ENCODE results near the gene DSCAM. TPM values are rescaled to one million over a fixed set of nuclear protein-coding genes. Genes with fewer than 3 reads are reported as not detected.

The DSCAM gene
- total RNA-seq, 1 donor from 2014 or later, result not detected

- TF ChIP-seq POLR2AphosphoS5 (IDR thresholded peaks at IDR 0.05; ENCODE audit: insufficient read depth in 1 of 2, low read depth in 1 of 2) (no peak), CTCF (IDR thresholded peaks at IDR 0.05) (no peak), POLR2A (IDR thresholded peaks at IDR 0.05) (no peak)
- Histone ChIP-seq H3K4me3 (no peak overlapping the region), H3K27me3 (no peaks in the 10 kb centered on the region), H3K36me3 (no peaks in the 10 kb centered on the region), H3K9me3 (no peaks in the 10 kb centered on the region), H3K4me1 (no peaks in the 10 kb centered on the region), H3K27ac (no peak overlapping the region)
- intact Hi-C loops (cut with DNase I), result no loop called here
- DNase-seq (ENCODE audit: extremely low spot score in 2 of 2), result no peak
Observed at GRCh38 chr21:40345711-40346321, 501.1 kb downstream of the DSCAM start.

GRCh38 chr21:40340357-40340756 is 506.6 kb downstream of the DSCAM start:
- Histone ChIP-seq H3K27me3 (no peaks in the 10 kb centered on the region), H3K4me3 (no peak overlapping the region), H3K27ac (no peak overlapping the region), H3K4me1 (no peaks in the 10 kb centered on the region), H3K36me3 (no peaks in the 10 kb centered on the region), H3K9me3 (no peaks in the 10 kb centered on the region)
- DNase-seq (ENCODE audit: extremely low spot score in 2 of 2), result no peak
- intact Hi-C loops (cut with DNase I), result no loop called here
- TF ChIP-seq POLR2A (IDR thresholded peaks at IDR 0.05) (no peak), CTCF (IDR thresholded peaks at IDR 0.05) (no peak), POLR2AphosphoS5 (IDR thresholded peaks at IDR 0.05; ENCODE audit: insufficient read depth in 1 of 2, low read depth in 1 of 2) (no peak)

GRCh38 chr21:40339050-40339449 is 507.9 kb downstream of the DSCAM start:
- no peaks in the 10 kb centered on the region for H3K9me3 ChIP-seq
- no peak overlapping the region for H3K27ac ChIP-seq
- no peaks in the 10 kb centered on the region for H3K4me1 ChIP-seq
- TF ChIP-seq CTCF (IDR thresholded peaks at IDR 0.05) (no peak), POLR2AphosphoS5 (IDR thresholded peaks at IDR 0.05; ENCODE audit: insufficient read depth in 1 of 2, low read depth in 1 of 2) (no peak), POLR2A (IDR thresholded peaks at IDR 0.05) (no peak)
- no peaks in the 10 kb centered on the region for H3K27me3 ChIP-seq
- no peak for DNase-seq (ENCODE audit: extremely low spot score in 2 of 2)
- no peaks in the 10 kb centered on the region for H3K36me3 ChIP-seq
- no peak overlapping the region for H3K4me3 ChIP-seq
- intact Hi-C loops (cut with DNase I), result no loop called here

- Histone ChIP-seq H3K36me3 (no peaks in the 10 kb centered on the region), H3K27ac (no peak overlapping the region), H3K9me3 (no peaks in the 10 kb centered on the region), H3K4me3 (no peak overlapping the region), H3K27me3 (no peaks in the 10 kb centered on the region), H3K4me1 (no peaks in the 10 kb centered on the region)
- DNase-seq (ENCODE audit: extremely low spot score in 2 of 2), result no peak
- intact Hi-C loops (cut with DNase I), result no loop called here
- TF ChIP-seq POLR2AphosphoS5 (IDR thresholded peaks at IDR 0.05; ENCODE audit: insufficient read depth in 1 of 2, low read depth in 1 of 2) (no peak), POLR2A (IDR thresholded peaks at IDR 0.05) (no peak), CTCF (IDR thresholded peaks at IDR 0.05) (no peak)
Observed at GRCh38 chr21:40337981-40338380, 509.0 kb downstream of the DSCAM start.

GRCh38 chr21:40335704-40336103 is 511.3 kb downstream of the DSCAM start:
- H3K27me3 ChIP-seq, result no peaks in the 10 kb centered on the region
- H3K4me3 ChIP-seq, result no peak overlapping the region
- H3K36me3 ChIP-seq, result no peaks in the 10 kb centered on the region
- H3K9me3 ChIP-seq, result no peaks in the 10 kb centered on the region
- intact Hi-C loops (cut with DNase I), result no loop called here
- DNase-seq (ENCODE audit: extremely low spot score in 2 of 2), result no peak
- TF ChIP-seq POLR2AphosphoS5 (IDR thresholded peaks at IDR 0.05; ENCODE audit: insufficient read depth in 1 of 2, low read depth in 1 of 2) (no peak), POLR2A (IDR thresholded peaks at IDR 0.05) (no peak), CTCF (IDR thresholded peaks at IDR 0.05) (no peak)
- H3K27ac ChIP-seq, result no peak overlapping the region
- no peaks in the 10 kb centered on the region for H3K4me1 ChIP-seq

Measured in vagina (tissue), 2 donors.